HG03439 (cell line): Measurements from ENCODE around the gene GALNTL6.

Source experiments
- ATAC-seq: cut with Tn5 transposase; IDR thresholded peaks from one replicate; pipeline ENCODE4 v1.9.1; 2021; ENCODE audit warnings: mild to moderate bottlenecking, moderate library complexity; ENCODE audit not compliant: unreplicated experiment

GALNTL6 gene

GRCh38 chr4:172104539-172104938 is 291.3 kb downstream of the GALNTL6 start:
- no peak for ATAC-seq

- no peak for ATAC-seq
Observed at GRCh38 chr4:172105918-172106317, 292.7 kb downstream of the GALNTL6 start.

- ATAC-seq = no peak
Observed at GRCh38 chr4:172109466-172109865, 296.3 kb downstream of the GALNTL6 start.

GRCh38 chr4:172124656-172125308 is 311.6 kb downstream of the GALNTL6 start:
- no peak for ATAC-seq

GRCh38 chr4:172125443-172125842 is 312.2 kb downstream of the GALNTL6 start:
- ATAC-seq = no peak

GRCh38 chr4:172127168-172127567 is 314.0 kb downstream of the GALNTL6 start:
- ATAC-seq = no peak

- ATAC-seq = no peak
Observed at GRCh38 chr4:172129593-172129992, 316.4 kb downstream of the GALNTL6 start.

- no peak for ATAC-seq
Observed at GRCh38 chr4:172134521-172134920, 321.3 kb downstream of the GALNTL6 start.

GRCh38 chr4:172141025-172141424 is 327.8 kb downstream of the GALNTL6 start:
- no peak for ATAC-seq

GRCh38 chr4:172142281-172142741 is 329.1 kb downstream of the GALNTL6 start:
- ATAC-seq = no peak

GRCh38 chr4:172143605-172144314 is 330.6 kb downstream of the GALNTL6 start:
- no peak for ATAC-seq

GRCh38 chr4:172147687-172148086 is 334.5 kb downstream of the GALNTL6 start:
- ATAC-seq = no peak

- no peak for ATAC-seq
Observed at GRCh38 chr4:172149329-172149728, 336.1 kb downstream of the GALNTL6 start.

GRCh38 chr4:172152284-172152683 is 339.1 kb downstream of the GALNTL6 start:
- no peak for ATAC-seq

GRCh38 chr4:172153719-172154118 is 340.5 kb downstream of the GALNTL6 start:
- no peak for ATAC-seq

GRCh38 chr4:172155838-172156345 is 342.7 kb downstream of the GALNTL6 start:
- no peak for ATAC-seq

GRCh38 chr4:172157946-172158345 is 344.7 kb downstream of the GALNTL6 start:
- ATAC-seq = no peak

- ATAC-seq = no peak
Observed at GRCh38 chr4:172163215-172163614, 350.0 kb downstream of the GALNTL6 start.

- ATAC-seq = no peak
Observed at GRCh38 chr4:172168888-172169287, 355.7 kb downstream of the GALNTL6 start.

GRCh38 chr4:172169871-172170270 is 356.7 kb downstream of the GALNTL6 start:
- ATAC-seq = no peak

- ATAC-seq = no peak
Observed at GRCh38 chr4:172173206-172173605, 360.0 kb downstream of the GALNTL6 start.

GRCh38 chr4:172177382-172177781 is 364.2 kb downstream of the GALNTL6 start:
- no peak for ATAC-seq
